Measurements from ENCODE around the gene TCFL5. TPM values are rescaled to one million over a fixed set of nuclear protein-coding genes. Genes with fewer than 3 reads are reported as not detected.

Gene TCFL5
- total RNA-seq, 1 donor from 2014 or later = 12.8 TPM

DNA sequence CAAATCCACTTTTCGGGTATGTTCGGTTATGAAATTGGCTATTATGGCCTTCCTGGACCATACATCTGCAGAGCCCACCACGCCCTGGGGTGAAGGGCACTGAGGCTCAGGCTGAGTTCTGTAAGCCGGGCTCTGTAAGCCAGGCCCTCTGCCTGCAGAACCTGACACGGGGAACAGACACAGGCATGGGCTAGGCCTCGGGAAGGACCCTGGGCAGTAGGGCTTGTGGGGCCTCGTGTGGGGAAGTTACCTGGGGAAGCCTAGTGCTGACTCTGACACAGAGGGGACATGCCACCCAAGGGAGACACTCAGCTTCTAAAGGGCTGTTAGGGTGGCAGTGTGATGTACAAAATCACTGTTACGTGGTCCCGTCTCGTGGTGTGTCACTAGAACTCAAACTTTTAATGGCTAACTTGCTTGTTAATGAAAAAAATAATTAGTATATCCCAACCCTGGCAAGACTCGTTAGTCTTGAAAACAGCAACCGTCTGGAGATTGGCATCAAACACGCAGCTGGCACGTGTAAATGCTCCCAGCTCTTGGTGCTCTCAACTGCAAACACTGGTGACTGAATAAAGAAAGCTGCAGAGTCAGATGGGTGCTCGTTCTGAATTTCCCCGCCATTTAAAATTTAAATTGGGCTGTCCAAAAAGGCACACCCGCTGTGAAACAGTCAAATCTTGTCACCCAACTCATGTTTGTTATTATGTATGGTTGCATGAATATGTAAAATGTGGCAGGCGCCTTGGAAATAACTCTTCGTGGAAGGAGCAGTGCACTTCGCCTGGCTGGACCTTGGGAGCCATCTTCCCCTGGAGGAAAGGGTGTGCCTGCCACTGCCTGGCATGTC is 23.6 kb upstream of the TCFL5 start:
- Mint-ChIP-seq H3K27ac (ENCODE audit: unreplicated experiment) (no peak overlapping the region), H3K4me3 (ENCODE audit: unreplicated experiment) (no peak overlapping the region), H3K4me1 (ENCODE audit: unreplicated experiment) (peaks cover 19% of the 10 kb centered on the region), H3K36me3 (ENCODE audit: unreplicated experiment) (peaks cover 25% of the 10 kb centered on the region), H3K27me3 (ENCODE audit: unreplicated experiment) (no peaks in the 10 kb centered on the region), H3K9me3 (ENCODE audit: unreplicated experiment) (no peaks in the 10 kb centered on the region)
- TF ChIP-seq, protein P1, sequence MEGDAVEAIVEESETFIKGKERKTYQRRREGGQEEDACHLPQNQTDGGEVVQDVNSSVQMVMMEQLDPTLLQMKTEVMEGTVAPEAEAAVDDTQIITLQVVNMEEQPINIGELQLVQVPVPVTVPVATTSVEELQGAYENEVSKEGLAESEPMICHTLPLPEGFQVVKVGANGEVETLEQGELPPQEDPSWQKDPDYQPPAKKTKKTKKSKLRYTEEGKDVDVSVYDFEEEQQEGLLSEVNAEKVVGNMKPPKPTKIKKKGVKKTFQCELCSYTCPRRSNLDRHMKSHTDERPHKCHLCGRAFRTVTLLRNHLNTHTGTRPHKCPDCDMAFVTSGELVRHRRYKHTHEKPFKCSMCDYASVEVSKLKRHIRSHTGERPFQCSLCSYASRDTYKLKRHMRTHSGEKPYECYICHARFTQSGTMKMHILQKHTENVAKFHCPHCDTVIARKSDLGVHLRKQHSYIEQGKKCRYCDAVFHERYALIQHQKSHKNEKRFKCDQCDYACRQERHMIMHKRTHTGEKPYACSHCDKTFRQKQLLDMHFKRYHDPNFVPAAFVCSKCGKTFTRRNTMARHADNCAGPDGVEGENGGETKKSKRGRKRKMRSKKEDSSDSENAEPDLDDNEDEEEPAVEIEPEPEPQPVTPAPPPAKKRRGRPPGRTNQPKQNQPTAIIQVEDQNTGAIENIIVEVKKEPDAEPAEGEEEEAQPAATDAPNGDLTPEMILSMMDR (IDR thresholded peaks at IDR 0.05) = no peak
- DNase-seq (ENCODE audit: extremely low spot score, unreplicated experiment) = no peak

DNA sequence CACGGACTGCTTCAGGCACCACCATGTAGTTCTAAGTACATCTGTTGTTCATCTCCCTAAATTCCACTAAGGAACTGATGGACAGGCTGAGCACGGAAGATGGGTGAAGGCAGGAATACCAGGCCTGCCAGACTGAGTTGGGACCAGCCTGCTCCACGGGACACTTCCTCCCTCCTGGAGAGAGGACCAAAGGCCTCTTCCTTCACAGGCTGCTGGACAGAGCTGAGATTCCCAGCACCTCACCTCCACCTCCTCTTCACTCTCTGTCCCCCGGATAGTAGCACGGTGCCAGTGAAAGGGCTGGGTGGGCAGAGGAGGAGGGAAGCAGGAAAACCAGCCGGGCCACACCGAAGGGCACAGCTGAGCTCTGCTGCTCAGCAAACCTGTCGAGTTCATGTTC is 22.9 kb upstream of the TCFL5 start:
- H3K36me3 Mint-ChIP-seq (ENCODE audit: unreplicated experiment) = peaks cover 22% of the 10 kb centered on the region
- H3K27me3 Mint-ChIP-seq (ENCODE audit: unreplicated experiment) = no peaks in the 10 kb centered on the region
- DNase-seq (ENCODE audit: extremely low spot score, unreplicated experiment) = no peak
- no peak overlapping the region for H3K4me3 Mint-ChIP-seq (ENCODE audit: unreplicated experiment)
- TF ChIP-seq, protein P1 (IDR thresholded peaks at IDR 0.05) = no peak
- H3K9me3 Mint-ChIP-seq (ENCODE audit: unreplicated experiment) = no peaks in the 10 kb centered on the region
- H3K27ac Mint-ChIP-seq (ENCODE audit: unreplicated experiment) = no peak overlapping the region
- peaks cover 19% of the 10 kb centered on the region for H3K4me1 Mint-ChIP-seq (ENCODE audit: unreplicated experiment)

DNA sequence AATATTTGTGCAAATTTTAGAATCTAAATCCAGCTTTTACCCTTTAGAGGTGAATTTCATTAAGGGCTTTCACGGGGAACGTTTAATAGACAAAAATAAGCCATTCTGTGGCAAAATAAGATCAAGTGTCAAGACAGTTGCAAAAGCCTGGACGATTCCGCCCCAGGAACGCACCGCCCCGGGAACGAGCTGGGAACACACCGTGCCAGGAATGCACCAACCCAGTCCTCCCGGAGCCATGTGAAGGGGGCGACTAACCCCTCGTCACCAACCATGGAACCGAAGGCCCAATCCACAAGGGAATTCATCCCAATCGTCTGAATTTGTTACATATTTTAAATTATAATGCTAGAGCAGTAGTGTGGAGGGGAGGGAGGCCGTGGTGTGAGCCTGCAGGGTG is 20.8 kb upstream of the TCFL5 start:
- Mint-ChIP-seq H3K4me3 (ENCODE audit: unreplicated experiment) (no peak overlapping the region), H3K27ac (ENCODE audit: unreplicated experiment) (no peak overlapping the region), H3K9me3 (ENCODE audit: unreplicated experiment) (no peaks in the 10 kb centered on the region), H3K36me3 (ENCODE audit: unreplicated experiment) (peaks cover 19% of the 10 kb centered on the region), H3K27me3 (ENCODE audit: unreplicated experiment) (no peaks in the 10 kb centered on the region), H3K4me1 (ENCODE audit: unreplicated experiment) (peaks cover 10% of the 10 kb centered on the region)
- TF ChIP-seq, protein P1 (IDR thresholded peaks at IDR 0.05) = no peak
- DNase-seq (ENCODE audit: extremely low spot score, unreplicated experiment) = no peak

DNA sequence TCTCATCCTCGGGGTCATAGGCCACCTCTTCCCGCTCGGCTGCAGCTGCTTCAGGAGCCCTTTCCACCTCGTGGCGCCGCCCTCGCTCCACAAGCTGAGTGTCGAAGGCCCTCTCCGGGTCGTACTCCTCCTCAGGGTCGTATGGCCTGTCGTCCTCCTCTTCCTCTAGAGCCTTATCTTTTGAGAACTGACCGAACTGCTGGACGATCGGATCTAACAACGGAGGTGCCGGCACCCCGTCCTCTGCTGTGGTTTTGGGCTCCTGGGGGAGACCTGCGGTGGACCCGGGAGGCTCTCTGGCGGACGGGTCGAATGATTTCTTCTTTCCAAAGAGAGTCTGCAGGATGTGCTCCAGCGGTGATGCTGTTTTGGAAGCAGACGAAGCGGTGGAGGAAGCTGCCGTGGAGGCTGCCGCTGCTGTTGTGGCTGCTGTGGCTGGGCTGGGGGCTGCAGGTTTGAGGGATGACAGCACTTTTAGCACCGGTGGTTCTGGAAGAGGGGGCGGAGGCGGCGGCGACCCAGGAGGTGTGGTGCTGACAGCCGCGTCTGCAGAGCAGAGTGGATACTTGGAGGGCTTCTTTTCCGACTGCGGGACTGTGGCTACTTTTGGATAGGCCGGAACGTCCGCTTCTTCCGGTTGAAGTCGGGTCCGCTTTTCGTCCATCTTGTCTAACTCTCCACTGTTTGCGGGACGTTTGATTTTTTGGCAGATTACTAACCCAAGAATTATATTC is 20.2 kb upstream of the TCFL5 start:
- no peak for DNase-seq (ENCODE audit: extremely low spot score, unreplicated experiment)

More for the DNA sequence above, 20.2 kb upstream of the TCFL5 start:
- H3K4me3 Mint-ChIP-seq (ENCODE audit: unreplicated experiment) = no peak overlapping the region
- H3K27ac Mint-ChIP-seq (ENCODE audit: unreplicated experiment) = no peak overlapping the region
- H3K4me1 Mint-ChIP-seq (ENCODE audit: unreplicated experiment) = peaks cover 4% of the 10 kb centered on the region
- TF ChIP-seq, protein P1 (IDR thresholded peaks at IDR 0.05) = no peak
- no peaks in the 10 kb centered on the region for H3K27me3 Mint-ChIP-seq (ENCODE audit: unreplicated experiment)
- peaks cover 13% of the 10 kb centered on the region for H3K36me3 Mint-ChIP-seq (ENCODE audit: unreplicated experiment)
- H3K9me3 Mint-ChIP-seq (ENCODE audit: unreplicated experiment) = no peaks in the 10 kb centered on the region

All from osteocyte (in vitro differentiated cells).